ENCODE results near the gene GPR35.

GPR35 gene

DNA sequence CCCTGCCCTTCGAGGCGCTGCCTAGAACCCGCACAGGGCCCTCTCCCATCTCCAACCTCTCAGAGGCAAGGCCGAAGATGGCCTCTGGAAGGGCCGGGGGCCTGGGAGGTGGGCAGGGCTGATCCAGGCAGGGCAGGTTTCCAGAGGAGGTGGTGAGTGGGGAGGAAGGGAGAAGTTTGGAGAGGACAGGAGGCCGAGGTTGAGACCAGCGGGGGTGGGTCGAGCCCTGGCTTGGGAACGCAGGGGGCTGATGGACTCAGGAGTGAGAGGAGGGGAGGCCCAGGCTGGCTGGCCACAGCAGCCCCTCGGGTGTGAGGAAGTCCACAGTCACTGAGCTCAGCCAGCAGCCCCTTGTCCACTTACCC lies 28.2 kb upstream of the GPR35 start:
- Histone ChIP-seq H3K27me3 (ENCODE audit: control insufficient read depth, insufficient read depth, low read length) (no peaks in the 10 kb centered on the region), H3K9ac (ENCODE audit: low read length) (no peak overlapping the region), H3K4me1 (ENCODE audit: control insufficient read depth, insufficient read depth, low read length) (no peaks in the 10 kb centered on the region), H3K36me3 (ENCODE audit: control insufficient read depth, insufficient read depth, low read length) (peaks cover 56% of the 10 kb centered on the region), H3K27ac (ENCODE audit: low read depth, low read length) (no peak overlapping the region), H3K9me3 (ENCODE audit: control insufficient read depth, insufficient read depth, low read depth, low read length) (no peaks in the 10 kb centered on the region), H3K4me3 (ENCODE audit: low read depth, low read length) (no peak overlapping the region)

DNA sequence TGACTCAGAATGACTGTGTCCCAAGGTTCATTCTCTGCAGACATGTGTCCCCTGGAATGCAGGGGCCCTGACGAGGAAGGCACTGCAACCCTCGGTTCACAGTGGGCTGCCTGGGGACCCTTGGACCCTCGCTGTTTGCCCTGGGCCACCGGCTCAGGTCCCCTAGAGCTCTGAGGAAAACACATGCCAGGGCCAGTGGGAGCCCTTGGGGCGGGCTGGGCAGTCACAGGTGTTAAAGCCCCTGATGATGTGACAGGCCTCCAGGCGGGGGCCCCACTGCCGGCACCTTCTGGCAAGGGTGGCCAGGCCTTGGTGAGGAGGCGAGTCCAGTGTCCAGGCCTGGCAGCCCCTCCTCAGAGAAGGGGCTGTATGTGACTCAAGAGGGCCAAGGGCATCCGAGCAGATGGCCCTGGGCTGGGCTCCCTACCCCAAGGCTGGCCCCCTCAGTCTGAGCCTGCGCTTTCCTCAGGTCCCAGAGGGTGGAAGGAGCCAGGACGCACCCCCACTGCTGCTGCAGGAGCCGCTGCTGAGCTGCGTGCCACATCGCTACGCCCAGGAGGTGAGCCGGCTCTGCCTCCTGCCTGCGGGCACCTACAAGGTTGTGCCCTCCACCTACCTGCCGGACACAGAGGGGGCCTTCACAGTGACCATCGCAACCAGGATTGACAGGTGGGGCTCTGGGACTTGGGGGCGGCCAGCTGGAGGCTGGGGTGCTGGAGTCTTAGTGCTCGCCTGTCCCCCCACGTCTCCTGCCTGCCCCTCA lies 27.7 kb upstream of the GPR35 start:
- H3K9me3 ChIP-seq (ENCODE audit: control insufficient read depth, insufficient read depth, low read depth, low read length): no peaks in the 10 kb centered on the region
- no peak overlapping the region for H3K9ac ChIP-seq (ENCODE audit: low read length)
- H3K27me3 ChIP-seq (ENCODE audit: control insufficient read depth, insufficient read depth, low read length): no peaks in the 10 kb centered on the region
- H3K27ac ChIP-seq (ENCODE audit: low read depth, low read length): no peak overlapping the region
- H3K36me3 ChIP-seq (ENCODE audit: control insufficient read depth, insufficient read depth, low read length): peaks cover 51% of the 10 kb centered on the region
- no peaks in the 10 kb centered on the region for H3K4me1 ChIP-seq (ENCODE audit: control insufficient read depth, insufficient read depth, low read length)
- no peak overlapping the region for H3K4me3 ChIP-seq (ENCODE audit: low read depth, low read length)

DNA sequence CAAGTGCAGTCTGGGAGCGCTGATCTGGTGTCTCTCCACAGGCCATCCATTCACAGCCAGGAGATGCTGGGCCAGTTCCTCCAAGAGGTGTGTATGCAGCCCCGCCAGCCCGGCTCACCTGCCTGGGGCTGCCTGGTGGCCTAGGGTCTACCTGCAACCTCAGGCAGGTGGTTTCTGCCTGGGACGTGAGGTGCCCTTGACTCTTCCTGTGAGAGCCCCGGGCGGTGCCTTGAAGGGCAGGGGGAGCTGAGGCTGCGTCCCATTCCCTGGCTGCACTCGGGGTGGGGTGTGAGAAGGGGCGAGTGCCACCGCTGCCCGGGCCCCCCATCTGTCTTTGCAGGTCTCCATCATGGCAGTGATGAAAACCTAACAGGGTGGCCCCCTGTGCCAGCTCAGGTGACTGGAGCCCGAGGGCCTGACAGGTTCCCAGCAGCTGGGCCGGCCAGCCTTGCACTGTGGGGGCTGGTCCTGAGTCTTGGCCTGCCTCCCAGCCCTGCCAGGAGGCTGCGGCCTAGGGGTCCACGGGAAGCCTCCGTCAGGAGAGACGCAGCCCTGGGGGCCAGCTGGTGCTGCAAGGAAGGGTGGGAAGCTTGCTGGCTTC lies 26.9 kb upstream of the GPR35 start:
- no peak overlapping the region for H3K9ac ChIP-seq (ENCODE audit: low read length)
- no peak overlapping the region for H3K4me3 ChIP-seq (ENCODE audit: low read depth, low read length)
- H3K27ac ChIP-seq (ENCODE audit: low read depth, low read length): no peak overlapping the region
- H3K36me3 ChIP-seq (ENCODE audit: control insufficient read depth, insufficient read depth, low read length): peaks cover 46% of the 10 kb centered on the region
- H3K4me1 ChIP-seq (ENCODE audit: control insufficient read depth, insufficient read depth, low read length): no peaks in the 10 kb centered on the region
- no peaks in the 10 kb centered on the region for H3K27me3 ChIP-seq (ENCODE audit: control insufficient read depth, insufficient read depth, low read length)
- no peaks in the 10 kb centered on the region for H3K9me3 ChIP-seq (ENCODE audit: control insufficient read depth, insufficient read depth, low read depth, low read length)

DNA sequence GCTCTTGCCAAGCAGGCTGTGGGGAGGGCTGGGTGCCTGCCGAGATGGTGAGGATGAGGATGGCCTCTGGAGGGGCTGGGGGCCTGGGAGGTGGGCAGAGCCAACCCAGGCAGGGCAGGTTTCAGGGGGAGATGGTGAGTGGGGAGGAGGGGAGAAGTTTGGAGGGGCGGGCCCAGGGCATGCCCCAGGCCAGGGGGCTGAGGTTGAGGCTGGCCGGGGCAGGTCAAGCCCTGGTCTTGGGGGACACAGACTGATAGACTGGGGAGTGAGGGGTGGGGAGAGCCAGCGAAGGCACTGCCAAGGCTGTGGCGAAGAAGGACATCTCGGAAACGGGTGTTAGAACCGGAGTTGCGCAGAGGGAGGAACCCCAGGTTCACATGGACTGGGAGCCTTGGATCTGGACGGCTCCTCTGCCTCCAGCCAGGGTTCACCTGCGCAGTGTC lies 26.1 kb upstream of the GPR35 start:
- H3K27me3 ChIP-seq (ENCODE audit: control insufficient read depth, insufficient read depth, low read length): no peaks in the 10 kb centered on the region
- peaks cover 41% of the 10 kb centered on the region for H3K36me3 ChIP-seq (ENCODE audit: control insufficient read depth, insufficient read depth, low read length)
- no peak overlapping the region for H3K9ac ChIP-seq (ENCODE audit: low read length)
- H3K4me3 ChIP-seq (ENCODE audit: low read depth, low read length): no peak overlapping the region
- H3K9me3 ChIP-seq (ENCODE audit: control insufficient read depth, insufficient read depth, low read depth, low read length): no peaks in the 10 kb centered on the region
- H3K27ac ChIP-seq (ENCODE audit: low read depth, low read length): no peak overlapping the region
- peaks cover 2% of the 10 kb centered on the region; the same call in 1 of the 2 replicates for H3K4me1 ChIP-seq (ENCODE audit: control insufficient read depth, insufficient read depth, low read length)

DNA sequence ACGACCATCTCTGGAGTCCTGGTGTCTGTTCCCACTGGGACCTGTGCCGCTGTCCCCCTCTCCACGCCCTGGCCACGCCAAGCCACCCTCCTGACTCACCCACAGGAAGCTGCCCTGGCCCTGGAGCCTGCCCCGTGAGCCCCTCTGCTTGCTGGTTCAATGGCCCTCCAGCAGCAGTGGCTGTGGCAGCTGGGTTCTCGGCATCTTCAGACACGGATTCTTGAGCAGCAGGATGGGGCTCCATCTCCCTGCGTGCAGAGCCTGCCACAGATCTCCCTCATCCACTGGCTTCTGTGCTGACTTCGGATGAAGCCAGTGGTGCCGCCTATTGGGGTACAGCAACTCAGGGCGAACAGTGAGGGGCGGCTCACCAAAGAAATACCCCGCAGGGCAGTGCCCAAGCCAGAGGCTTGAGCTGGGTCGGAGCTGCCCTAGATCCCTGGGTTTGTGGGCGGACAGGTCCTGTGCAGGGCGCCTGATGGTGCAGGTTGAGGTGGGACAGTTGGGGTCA lies 24.8 kb upstream of the GPR35 start:
- no peaks in the 10 kb centered on the region for H3K9me3 ChIP-seq (ENCODE audit: control insufficient read depth, insufficient read depth, low read depth, low read length)
- H3K27ac ChIP-seq (ENCODE audit: low read depth, low read length): no peak overlapping the region
- peaks cover 41% of the 10 kb centered on the region for H3K36me3 ChIP-seq (ENCODE audit: control insufficient read depth, insufficient read depth, low read length)
- H3K4me1 ChIP-seq (ENCODE audit: control insufficient read depth, insufficient read depth, low read length): peaks cover 5% of the 10 kb centered on the region; the same call in 1 of the 2 replicates
- no peaks in the 10 kb centered on the region for H3K27me3 ChIP-seq (ENCODE audit: control insufficient read depth, insufficient read depth, low read length)
- no peak overlapping the region for H3K4me3 ChIP-seq (ENCODE audit: low read depth, low read length)
- H3K9ac ChIP-seq (ENCODE audit: low read length): no peak overlapping the region

DNA sequence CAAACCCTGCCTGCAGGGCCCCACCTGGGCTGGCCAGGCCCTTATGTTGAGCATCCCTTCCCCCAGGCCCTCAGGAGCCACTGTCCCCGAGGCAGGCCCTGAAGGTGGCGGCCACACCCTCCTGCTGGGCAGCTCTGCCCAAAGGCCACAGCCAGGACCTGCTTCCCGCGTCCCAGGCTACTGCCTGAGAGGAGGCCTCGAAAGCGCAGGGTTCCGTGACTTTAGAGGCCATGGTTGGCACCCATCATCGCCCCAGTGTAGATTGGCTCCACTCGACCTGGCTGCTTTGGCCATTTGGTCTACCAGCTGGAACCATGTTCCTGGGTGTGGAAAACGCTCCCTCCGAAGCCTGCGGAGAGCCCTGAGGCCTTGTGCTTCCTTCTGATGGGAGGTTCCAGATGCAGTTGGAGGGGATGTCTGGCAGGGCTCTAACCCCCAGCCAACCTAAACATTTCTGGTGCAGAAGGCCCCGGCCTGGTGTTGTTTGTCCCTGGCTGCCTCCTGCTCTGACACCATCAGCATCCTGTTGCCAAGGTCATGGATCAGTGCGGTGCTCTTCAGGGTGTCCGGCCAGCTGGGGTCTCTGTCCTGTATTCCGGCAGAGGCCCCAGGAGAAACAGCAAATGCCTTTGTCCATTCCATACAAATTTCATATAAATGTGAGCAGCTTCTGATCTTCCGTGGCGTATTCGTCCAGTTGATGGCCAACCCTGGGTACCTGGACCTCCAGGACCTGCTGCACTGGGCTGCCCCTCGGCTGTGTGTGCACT lies 24.0 kb upstream of the GPR35 start:
- H3K4me1 ChIP-seq (ENCODE audit: control insufficient read depth, insufficient read depth, low read length): peaks cover 5% of the 10 kb centered on the region; the same call in 1 of the 2 replicates
- H3K4me3 ChIP-seq (ENCODE audit: low read depth, low read length): no peak overlapping the region
- H3K9me3 ChIP-seq (ENCODE audit: control insufficient read depth, insufficient read depth, low read depth, low read length): no peaks in the 10 kb centered on the region
- no peak overlapping the region for H3K9ac ChIP-seq (ENCODE audit: low read length)
- peaks cover 36% of the 10 kb centered on the region for H3K36me3 ChIP-seq (ENCODE audit: control insufficient read depth, insufficient read depth, low read length)
- H3K27me3 ChIP-seq (ENCODE audit: control insufficient read depth, insufficient read depth, low read length): no peaks in the 10 kb centered on the region
- H3K27ac ChIP-seq (ENCODE audit: low read depth, low read length): no peak overlapping the region

DNA sequence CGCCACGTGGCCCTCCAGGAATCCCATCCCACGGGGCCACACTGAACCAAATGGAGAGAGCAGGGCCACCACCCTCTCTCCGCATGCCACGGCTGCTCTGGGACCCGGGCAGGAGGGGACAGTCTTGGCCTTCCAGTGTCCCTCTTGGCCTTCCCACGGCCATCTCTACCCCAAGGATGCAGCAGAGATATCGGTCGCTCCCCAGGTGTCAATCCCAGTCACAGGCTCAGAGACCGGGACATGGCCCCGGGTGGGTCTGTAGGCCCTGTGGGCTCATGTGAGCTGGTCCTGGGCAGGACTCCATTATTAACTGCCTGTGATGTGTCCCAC lies 23.5 kb upstream of the GPR35 start:
- Histone ChIP-seq H3K27ac (ENCODE audit: low read depth, low read length) (no peak overlapping the region), H3K4me1 (ENCODE audit: control insufficient read depth, insufficient read depth, low read length) (peaks cover 5% of the 10 kb centered on the region; the same call in 1 of the 2 replicates), H3K9ac (ENCODE audit: low read length) (no peak overlapping the region), H3K4me3 (ENCODE audit: low read depth, low read length) (no peak overlapping the region), H3K9me3 (ENCODE audit: control insufficient read depth, insufficient read depth, low read depth, low read length) (no peaks in the 10 kb centered on the region), H3K27me3 (ENCODE audit: control insufficient read depth, insufficient read depth, low read length) (no peaks in the 10 kb centered on the region), H3K36me3 (ENCODE audit: control insufficient read depth, insufficient read depth, low read length) (peaks cover 32% of the 10 kb centered on the region)

DNA sequence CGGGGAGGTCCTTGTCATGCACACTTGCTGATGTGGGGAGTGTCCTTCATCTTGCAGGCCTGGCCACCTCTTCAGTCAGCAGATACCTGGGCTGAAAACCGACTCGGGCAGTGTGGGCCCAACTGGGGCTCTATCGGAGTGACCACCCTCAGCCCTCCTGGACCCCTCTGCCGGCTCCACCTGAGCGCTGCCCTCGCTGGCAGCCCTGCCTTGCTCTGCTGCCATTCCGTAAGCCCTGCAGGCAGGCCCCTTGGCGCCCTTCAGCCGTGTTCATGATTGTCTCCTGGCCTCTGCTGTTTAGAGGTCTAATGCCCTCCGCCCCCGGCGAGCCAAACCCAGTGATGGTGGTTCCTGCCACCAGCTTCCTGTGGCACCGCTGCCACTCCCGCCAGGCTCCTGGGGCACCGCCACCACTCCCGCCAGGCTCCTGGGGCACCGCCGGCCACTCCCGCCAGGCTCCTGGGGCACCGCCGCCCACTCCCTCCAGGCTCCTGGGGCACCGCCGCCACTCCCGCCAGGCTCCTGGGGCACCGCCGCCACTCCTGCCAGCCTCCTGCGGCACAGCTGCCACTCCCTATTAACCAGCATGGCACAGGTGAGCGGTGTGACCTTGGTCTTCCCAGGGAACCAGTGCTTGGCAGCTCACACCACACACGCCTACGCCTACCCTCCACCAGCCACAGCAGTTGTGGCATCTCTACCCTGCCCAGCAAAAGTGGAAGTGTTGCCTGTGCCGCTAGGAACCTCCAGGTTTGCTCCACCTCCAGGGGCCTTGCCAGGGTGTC lies 22.8 kb upstream of the GPR35 start:
- H3K4me1 ChIP-seq (ENCODE audit: control insufficient read depth, insufficient read depth, low read length): peaks cover 5% of the 10 kb centered on the region; the same call in 1 of the 2 replicates
- H3K9ac ChIP-seq (ENCODE audit: low read length): no peak overlapping the region
- no peaks in the 10 kb centered on the region for H3K27me3 ChIP-seq (ENCODE audit: control insufficient read depth, insufficient read depth, low read length)
- H3K4me3 ChIP-seq (ENCODE audit: low read depth, low read length): no peak overlapping the region
- peaks cover 26% of the 10 kb centered on the region for H3K36me3 ChIP-seq (ENCODE audit: control insufficient read depth, insufficient read depth, low read length)
- H3K27ac ChIP-seq (ENCODE audit: low read depth, low read length): no peak overlapping the region
- no peaks in the 10 kb centered on the region for H3K9me3 ChIP-seq (ENCODE audit: control insufficient read depth, insufficient read depth, low read depth, low read length)

DNA sequence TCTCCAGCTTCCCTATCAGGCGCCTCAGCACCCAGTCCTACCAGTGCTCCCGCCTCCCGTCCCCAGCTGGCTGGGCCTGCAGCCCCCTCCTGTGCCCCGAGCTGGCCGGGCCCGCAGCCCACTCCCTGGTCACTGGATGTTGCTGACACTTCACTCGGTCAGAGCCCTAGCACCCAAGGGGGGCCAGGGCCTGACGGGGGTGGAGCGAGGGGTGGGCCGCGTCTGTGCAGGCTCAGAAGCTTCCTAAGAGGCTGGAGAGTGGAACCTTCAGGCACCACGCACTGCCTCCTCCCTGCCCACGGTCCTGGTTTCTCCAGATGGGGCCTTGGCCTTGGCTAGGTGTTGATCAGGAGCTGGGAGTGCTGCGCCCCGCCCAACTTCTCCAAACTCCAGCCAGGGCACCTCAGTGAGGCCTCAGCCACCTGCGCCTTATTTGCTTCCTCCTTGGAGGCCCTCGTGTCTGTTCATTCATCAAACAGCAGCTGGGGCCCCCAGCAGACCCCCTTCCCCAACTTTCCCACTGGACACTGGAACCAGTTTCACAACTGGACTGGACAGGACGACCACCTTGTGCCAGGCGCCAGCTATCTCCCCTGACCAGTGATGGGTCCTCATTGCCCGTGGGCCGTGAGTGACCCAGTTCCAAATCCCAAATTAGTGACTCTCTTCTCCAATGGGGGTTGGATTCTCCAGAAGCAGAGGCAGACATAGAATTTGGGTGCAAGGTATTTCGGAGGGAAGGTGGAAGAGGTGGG lies 22.0 kb upstream of the GPR35 start:
- Histone ChIP-seq H3K27me3 (ENCODE audit: control insufficient read depth, insufficient read depth, low read length) (no peaks in the 10 kb centered on the region), H3K9ac (ENCODE audit: low read length) (no peak overlapping the region), H3K36me3 (ENCODE audit: control insufficient read depth, insufficient read depth, low read length) (peaks cover 19% of the 10 kb centered on the region), H3K27ac (ENCODE audit: low read depth, low read length) (no peak overlapping the region), H3K4me1 (ENCODE audit: control insufficient read depth, insufficient read depth, low read length) (peaks cover 5% of the 10 kb centered on the region; the same call in 1 of the 2 replicates), H3K9me3 (ENCODE audit: control insufficient read depth, insufficient read depth, low read depth, low read length) (no peaks in the 10 kb centered on the region), H3K4me3 (ENCODE audit: low read depth, low read length) (no peak overlapping the region)

DNA sequence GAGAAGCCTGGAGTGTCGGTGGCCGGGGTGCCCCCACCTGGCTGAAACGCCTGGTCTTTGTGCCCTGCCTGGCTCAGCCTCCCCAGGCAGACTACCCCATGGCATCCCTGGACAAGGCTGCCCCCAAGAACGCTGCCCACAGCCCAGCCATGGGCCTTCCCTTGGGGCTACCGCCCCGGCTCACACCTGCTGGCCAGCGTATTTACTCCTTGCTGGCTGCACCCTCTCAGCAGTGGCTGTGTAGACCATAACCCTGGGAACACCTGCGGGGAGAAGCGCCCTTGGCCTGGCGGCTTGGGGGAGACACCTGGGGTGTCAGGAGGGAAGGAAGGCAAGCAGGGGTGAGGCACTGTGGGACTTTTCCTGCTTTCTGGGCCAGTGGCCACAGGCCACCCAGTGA lies 21.4 kb upstream of the GPR35 start:
- H3K9me3 ChIP-seq (ENCODE audit: control insufficient read depth, insufficient read depth, low read depth, low read length): no peaks in the 10 kb centered on the region
- H3K4me3 ChIP-seq (ENCODE audit: low read depth, low read length): no peak overlapping the region
- no peak overlapping the region for H3K9ac ChIP-seq (ENCODE audit: low read length)
- peaks cover 14% of the 10 kb centered on the region for H3K36me3 ChIP-seq (ENCODE audit: control insufficient read depth, insufficient read depth, low read length)
- no peak overlapping the region for H3K27ac ChIP-seq (ENCODE audit: low read depth, low read length)
- H3K4me1 ChIP-seq (ENCODE audit: control insufficient read depth, insufficient read depth, low read length): peaks cover 5% of the 10 kb centered on the region; the same call in 1 of the 2 replicates
- no peaks in the 10 kb centered on the region for H3K27me3 ChIP-seq (ENCODE audit: control insufficient read depth, insufficient read depth, low read length)
